ENCODE measurements around the gene APMAP.

- no peak for TF ChIP-seq CTCF (conservative IDR thresholded peaks at IDR 0.05; ENCODE audit: low read length)
- no peak for TF ChIP-seq EZH2phosphoT487 (IDR thresholded peaks at IDR 0.05; ENCODE audit: borderline replicate concordance, low read depth, low read length)
Measured at GRCh38 chr20:25020345-25020744, 27.8 kb upstream of the APMAP start.
